Measurements from ENCODE around the gene SPRYD4. TPM values are rescaled to one million over a fixed set of nuclear protein-coding genes. Genes with fewer than 3 reads are reported as not detected.
"Not testable (repeated sequence)": the region's sequence is repeated elsewhere in the genome, so short reads cannot be mapped to it uniquely, and the experiment has no call there.

Gene SPRYD4
- total RNA-seq, 2 donors from 2014 or later = 2.6 to 5.1 TPM

- Histone ChIP-seq H3K9me3 (no peaks in the 10 kb centered on the region), H3K4me3 (peak within 1 kb of the TSS; percentile 49 to 54), H3K36me3 (no peaks in the 10 kb centered on the region), H3K27me3 (replicated peaks; ENCODE audit: insufficient read depth) (no peaks in the 10 kb centered on the region), H3K27ac (peak within 1 kb of the TSS; percentile 31 to 55), H3K4me1 (replicated peaks) (no peaks in the 10 kb centered on the region)
- TF ChIP-seq POLR2AphosphoS5 (IDR thresholded peaks at IDR 0.05) (peak; percentile 60), CTCF (IDR thresholded peaks at IDR 0.05) (no peak), POLR2A (IDR thresholded peaks at IDR 0.05) (no peak)
- peak; percentile 81 for DNase-seq (ENCODE audit: low spot score)
- 18% methylated on average over 58 of the region's 59 CpGs for WGBS
- intact Hi-C loops (cut with DNase I) = no loop called here
Measured at GRCh38 chr12:56488041-56488955, 19.9 kb downstream of the SPRYD4 start, which contains the start of gene GLS2. Gene GLS2 (minus strand): TSS chr12:56488161. CDS start chr12:56488118, 43 bp downstream.

- Histone ChIP-seq H3K4me1 (replicated peaks) (no peaks in the 10 kb centered on the region), H3K4me3 (no peak overlapping the region), H3K36me3 (no peaks in the 10 kb centered on the region), H3K27me3 (replicated peaks; ENCODE audit: insufficient read depth) (no peaks in the 10 kb centered on the region), H3K9me3 (no peaks in the 10 kb centered on the region), H3K27ac (no peak overlapping the region)
- intact Hi-C loops (cut with DNase I) = no loop called here
- no peak for TF ChIP-seq POLR2A (IDR thresholded peaks at IDR 0.05)
- no peak for TF ChIP-seq POLR2AphosphoS5 (IDR thresholded peaks at IDR 0.05)
- TF ChIP-seq CTCF (IDR thresholded peaks at IDR 0.05) = no peak
- DNase-seq (ENCODE audit: low spot score) = no peak
Measured at GRCh38 chr12:56490360-56490759, 22.0 kb downstream of the SPRYD4 start.

- H3K36me3 ChIP-seq; H3K9me3 ChIP-seq; H3K27me3 ChIP-seq (replicated peaks; ENCODE audit: insufficient read depth); H3K4me3 ChIP-seq; H3K4me1 ChIP-seq (replicated peaks); DNase-seq (ENCODE audit: low spot score); intact Hi-C loops (cut with DNase I); H3K27ac ChIP-seq: not testable (repeated sequence)
- whole genome bisulfite sequencing = 88% methylated on average over 25 of the region's 31 CpGs
Measured at GRCh38 chr12:56493409-56494105, 25.2 kb downstream of the SPRYD4 start.

GRCh38 chr12:56494106-56494415 is 25.7 kb downstream of the SPRYD4 start:
- intact Hi-C loops (cut with DNase I); H3K4me3 ChIP-seq; H3K27me3 ChIP-seq (replicated peaks; ENCODE audit: insufficient read depth); H3K36me3 ChIP-seq; H3K27ac ChIP-seq; DNase-seq (ENCODE audit: low spot score); H3K9me3 ChIP-seq; H3K4me1 ChIP-seq (replicated peaks): not testable (repeated sequence)
- WGBS = 95% methylated on average over 15 of the region's 15 CpGs

GRCh38 chr12:56494481-56494880 is 26.1 kb downstream of the SPRYD4 start:
- H3K9me3 ChIP-seq; DNase-seq (ENCODE audit: low spot score); H3K4me1 ChIP-seq (replicated peaks); H3K27ac ChIP-seq; H3K27me3 ChIP-seq (replicated peaks; ENCODE audit: insufficient read depth); H3K36me3 ChIP-seq; intact Hi-C loops (cut with DNase I); H3K4me3 ChIP-seq: not testable (repeated sequence)
- WGBS = 91% methylated on average over 16 of the region's 27 CpGs

- intact Hi-C loops (cut with DNase I); H3K4me1 ChIP-seq (replicated peaks); H3K36me3 ChIP-seq; H3K27me3 ChIP-seq (replicated peaks; ENCODE audit: insufficient read depth); H3K9me3 ChIP-seq; H3K4me3 ChIP-seq; H3K27ac ChIP-seq: not testable (repeated sequence)
- peak in 3 of 4 experiments; percentile 3 to 12 (median 7) for TF ChIP-seq CTCF (IDR thresholded peaks at IDR 0.05)
- DNase-seq (ENCODE audit: low spot score) = peak; percentile 18
- 15% methylated on average over 17 of the region's 17 CpGs for WGBS
Measured at GRCh38 chr12:56496704-56497103, 28.3 kb downstream of the SPRYD4 start.

- H3K4me3 ChIP-seq; H3K36me3 ChIP-seq; H3K9me3 ChIP-seq; DNase-seq (ENCODE audit: low spot score); intact Hi-C loops (cut with DNase I); H3K27me3 ChIP-seq (replicated peaks; ENCODE audit: insufficient read depth); H3K4me1 ChIP-seq (replicated peaks); H3K27ac ChIP-seq: not testable (repeated sequence)
- WGBS = 66% methylated on average over 14 of the region's 14 CpGs
Measured at GRCh38 chr12:56498126-56498902, 29.9 kb downstream of the SPRYD4 start.

- H3K36me3 ChIP-seq; H3K4me1 ChIP-seq (replicated peaks); H3K4me3 ChIP-seq; H3K27ac ChIP-seq; H3K27me3 ChIP-seq (replicated peaks; ENCODE audit: insufficient read depth); intact Hi-C loops (cut with DNase I); DNase-seq (ENCODE audit: low spot score); H3K9me3 ChIP-seq: not testable (repeated sequence)
- WGBS = 74% methylated on average over 9 of the region's 9 CpGs
Measured at GRCh38 chr12:56499452-56499851, 31.1 kb downstream of the SPRYD4 start.

GRCh38 chr12:56499879-56500278 is 31.5 kb downstream of the SPRYD4 start:
- H3K4me1 ChIP-seq (replicated peaks); intact Hi-C loops (cut with DNase I); H3K9me3 ChIP-seq; DNase-seq (ENCODE audit: low spot score); H3K36me3 ChIP-seq; H3K27ac ChIP-seq; H3K4me3 ChIP-seq; H3K27me3 ChIP-seq (replicated peaks; ENCODE audit: insufficient read depth): not testable (repeated sequence)
- 67% methylated on average over 13 of the region's 13 CpGs for WGBS

Data from prostate gland (tissue), 2 donors.